GM12878 (cell line): ENCODE data around the gene TNRC6B. TPM values are rescaled to one million over a fixed set of nuclear protein-coding genes. Genes with fewer than 3 reads are reported as not detected.

Experiments
- ATAC-seq: fragments of 200-7000 bp; cut with Tn5 transposase; 3 replicates; pipeline ENCODE4 v1.9.1; 2020; ENCODE audit warnings: mild to moderate bottlenecking, moderate library complexity
- BruUV-seq: library from RNA; stranded (reverse); fragments of 400-500 nt; replicated peaks from 2 replicates; lab custom pipeline; 2021; lab: Mats Ljungman, UMichigan
- CTCF ChIA-PET: fragments of 300-600 bp; sonication (Branson Sonifier 250); formaldehyde crosslinking; extraction: SDS; loops from one replicate; lab custom pipeline; 2021; ENCODE audit warnings: inconsistent platforms; lab: Yijun Ruan, JAX
- POLR2A ChIA-PET: fragments of 350-600 bp; formaldehyde crosslinking; extraction: SDS; loops from one replicate; lab custom pipeline; 2021; ENCODE audit warnings: inconsistent platforms; lab: Charles Lee
- RAD21 ChIA-PET: fragments of 300-600 bp; sonication (Branson Sonifier 250); formaldehyde crosslinking; loops from one replicate; lab custom pipeline; 2023; ENCODE audit warnings: antibody characterized with exemption; ENCODE audit not compliant: unreplicated experiment; lab: Charles Lee
- SMC1A ChIA-PET: fragments of 300-600 bp; sonication (Branson Sonifier 250); formaldehyde crosslinking; loops from one replicate; lab custom pipeline; 2023; ENCODE audit not compliant: unreplicated experiment, uncharacterized antibody; lab: Charles Lee
- DNase-seq: peaks from one replicate; pipeline ENCODE4 v3.0.0-alpha.2; 2011; ENCODE audit warnings: low read depth, low spot score
- FAIRE-seq: peaks from 3 replicates; lab custom pipeline; 2011; peaks lifted over from hg19 to GRCh38; lab: Jason Lieb, UNC
- H2AFZ ChIP-seq: 2 replicates; pipeline ENCODE4 v1.6.0; 2011; ENCODE audit warnings: low read depth, low read length, control low read depth; ENCODE audit not compliant: control insufficient read depth
- H3K27ac ChIP-seq: 2 replicates; pipeline ENCODE4 v1.5.1; 2011; ENCODE audit warnings: control low read depth; ENCODE audit not compliant: control insufficient read depth, insufficient read depth
- H3K27me3 ChIP-seq, 2 experiments: replicated peaks in 1 of 2; 2 replicates each; pipeline versions ENCODE4 v1.6.0 to v1.6.1; 2011; ENCODE audit warnings: low read length in 1 of 2; ENCODE audit not compliant: control insufficient read depth in 2 of 2, insufficient read depth in 2 of 2
- H3K36me3 ChIP-seq, 2 experiments: 2 replicates each; pipeline ENCODE4 v1.5.1; 2011; ENCODE audit warnings: low read length in 1 of 2; ENCODE audit not compliant: control insufficient read depth in 2 of 2, insufficient read depth in 2 of 2
- H3K4me1 ChIP-seq: 2 replicates; pipeline ENCODE4 v1.6.1; 2011; ENCODE audit warnings: mild to moderate bottlenecking, low read length, moderate library complexity, mixed read lengths; ENCODE audit not compliant: control insufficient read depth, insufficient read depth
- H3K4me2 ChIP-seq: 2 replicates; pipeline ENCODE4 v1.6.0; 2011; ENCODE audit warnings: control low read depth; ENCODE audit not compliant: control insufficient read depth, insufficient read depth
- H3K4me3 ChIP-seq: fragments of 200-600 bp; sonication (generic); 2 replicates; pipeline ENCODE4 v1.5.1; 2016
- H3K79me2 ChIP-seq: 2 replicates; pipeline ENCODE4 v1.6.0; 2011; ENCODE audit warnings: low read length; ENCODE audit not compliant: control insufficient read depth, insufficient read depth
- H3K9ac ChIP-seq: 2 replicates; pipeline ENCODE4 v1.8.0; 2011; ENCODE audit warnings: low read length, control low read depth, mixed read lengths; ENCODE audit not compliant: control insufficient read depth, insufficient read depth
- H3K9me3 ChIP-seq: replicated peaks from 3 replicates; pipeline ENCODE4 v1.5.1; 2011; ENCODE audit warnings: mild to moderate bottlenecking, low read length; ENCODE audit not compliant: control insufficient read depth, insufficient read depth
- H4K20me1 ChIP-seq: 2 replicates; pipeline ENCODE4 v1.6.0; 2011; ENCODE audit not compliant: control insufficient read depth, insufficient read depth
- MYC ChIP-seq: IDR thresholded peaks from 2 replicates; pipeline ENCODE4 v1.6.1; 2011; ENCODE audit warnings: mild to moderate bottlenecking, low read length, moderate library complexity, inconsistent platforms; ENCODE audit not compliant: insufficient read depth, insufficient replicate concordance, insufficient read length, severe bottlenecking
- REST ChIP-seq: IDR thresholded peaks from 2 replicates; pipeline ENCODE4 v1.6.1; 2012; ENCODE audit warnings: mild to moderate bottlenecking, low read depth, low read length
- ZBED1 ChIP-seq: IDR thresholded peaks from 2 replicates; pipeline ENCODE4 v1.6.1; 2016; ENCODE audit warnings: borderline replicate concordance
- in situ Hi-C: fragments of 300-500 bp; cut with MboI; formaldehyde crosslinking; loops from 9 replicates; pipeline ENCODE4 v1.14.3; 2018; ENCODE audit warnings: mixed read lengths
- intact Hi-C: fragments of 100-400 bp; cut with micrococcal nuclease; formaldehyde crosslinking; loops from one replicate; pipeline ENCODE4 v1.14.2; 2022; ENCODE audit not compliant: unreplicated experiment
- polyA plus RNA-seq, 11 experiments: library from polyadenylated mRNA; depleted of rRNA in 4 of 11; unstranded in 6 of 11; stranded (reverse) in 5 of 11; fragments of >200 nt; fragmentation: Nextera tagmentation in 4 of 11; fragmentation: Illumina TruSeq in 1 of 11; extraction: Ambion mirVana in 4 of 11; extraction: Trizol in 1 of 11; gene quantifications; 1 replicate in 1 of 11; 2 replicates in 10 of 11; pipeline versions ENCODE4 v1.2.1 to v1.2.3, GENCODE V29; 2011 to 2016; ENCODE audit warnings: inconsistent platforms in 2 of 11, missing spikeins in 2 of 11, low read depth in 1 of 11
- total RNA-seq, 4 experiments: library from RNA; depleted of rRNA in 3 of 4; stranded (reverse); fragments of >200 nt in 3 of 4; fragmentation: Illumina TruSeq in 1 of 4; extraction: Trizol in 1 of 4; gene quantifications; 2 replicates each; pipeline versions ENCODE4 v1.2.1 to v1.2.3, GENCODE V29; 2013 to 2021
- TF ChIP-seq, protein P1 (sequence below): IDR thresholded peaks from 2 replicates; pipeline ENCODE4 v1.6.1; 2011; ENCODE audit warnings: mild to moderate bottlenecking, low read depth, low read length, moderate library complexity; ENCODE audit not compliant: insufficient replicate concordance

The TNRC6B gene
- total and polyA plus RNA-seq, 10 of the 15 experiments (the other 5 are each of a cell fraction or from before 2014, with no cell fraction given), result 3.6 to 32.8 (median 16.4) TPM

- in situ Hi-C loops (no loop called here), intact Hi-C loops (no loop called here)
- Histone ChIP-seq H3K27ac (no peak overlapping the region), H3K4me2 (no peak overlapping the region), H3K36me3 (peaks cover 0 to 3% of the 10 kb centered on the region in 2 experiments; a peak in 1 of 4 replicates), H3K79me2 (peaks cover 17% of the 10 kb centered on the region), H4K20me1 (no peaks in the 10 kb centered on the region), H3K9me3 (no peaks in the 10 kb centered on the region), H2AFZ (no peak overlapping the region), H3K9ac (no peak overlapping the region), H3K27me3 (no peaks in the 10 kb centered on the region), H3K4me3 (no peak overlapping the region), H3K4me1 (no peaks in the 10 kb centered on the region)
- TF ChIP-seq REST (no peak), ZBED1 (no peak), MYC (no peak)
- TF ChIP-seq, protein P1, sequence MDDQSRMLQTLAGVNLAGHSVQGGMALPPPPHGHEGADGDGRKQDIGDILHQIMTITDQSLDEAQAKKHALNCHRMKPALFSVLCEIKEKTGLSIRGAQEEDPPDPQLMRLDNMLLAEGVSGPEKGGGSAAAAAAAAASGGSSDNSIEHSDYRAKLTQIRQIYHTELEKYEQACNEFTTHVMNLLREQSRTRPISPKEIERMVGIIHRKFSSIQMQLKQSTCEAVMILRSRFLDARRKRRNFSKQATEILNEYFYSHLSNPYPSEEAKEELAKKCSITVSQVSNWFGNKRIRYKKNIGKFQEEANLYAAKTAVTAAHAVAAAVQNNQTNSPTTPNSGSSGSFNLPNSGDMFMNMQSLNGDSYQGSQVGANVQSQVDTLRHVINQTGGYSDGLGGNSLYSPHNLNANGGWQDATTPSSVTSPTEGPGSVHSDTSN, result no peak
- no TSS peak for BruUV-seq
- POLR2A ChIA-PET, result no interaction called here
- CTCF ChIA-PET, result no interaction called here
- ATAC-seq (no peak), FAIRE-seq (no peak), DNase-seq (no peak)
- RAD21 ChIA-PET, result interaction anchor here (2.1 kb wide), 1 partner anchor 11 kb away, joined by 5 read pairs; no protein-coding TSS in a partner anchor
- SMC1A ChIA-PET, result interaction anchor here (0.8 to 1.6 kb wide), 3 partner anchors 11 to 23 kb away, joined by 3 to 7 read pairs (median 4); no protein-coding TSS in a partner anchor
These were observed 48.9 kb downstream of the TNRC6B start for GRCh38 chr22:40226620-40227019.
